M059J (cell line): Measurements from ENCODE around the gene PARD3B. TPM values are rescaled to one million over a fixed set of nuclear protein-coding genes. Genes with fewer than 3 reads are reported as not detected.

Experiments
- DNase-seq: peaks from one replicate; pipeline ENCODE4 v3.0.0-alpha.2; 2012; ENCODE audit warnings: low read depth
- total RNA-seq: library from RNA; depleted of rRNA; stranded (reverse); fragments of >200 nt; shearing (Covaris generic); gene quantifications from 2 replicates; pipeline ENCODE4 v1.2.3, GENCODE V29; 2014

PARD3B gene
- total RNA-seq, 1 experiment from 2014 or later, result 1.6 TPM

- no peak for DNase-seq
These were observed 2.2 kb upstream of the PARD3B start for GRCh38 chr2:204542982-204543608.

GRCh38 chr2:204545861-204546735, 823 bp downstream of the PARD3B start:
- DNase-seq, result no peak

DNA sequence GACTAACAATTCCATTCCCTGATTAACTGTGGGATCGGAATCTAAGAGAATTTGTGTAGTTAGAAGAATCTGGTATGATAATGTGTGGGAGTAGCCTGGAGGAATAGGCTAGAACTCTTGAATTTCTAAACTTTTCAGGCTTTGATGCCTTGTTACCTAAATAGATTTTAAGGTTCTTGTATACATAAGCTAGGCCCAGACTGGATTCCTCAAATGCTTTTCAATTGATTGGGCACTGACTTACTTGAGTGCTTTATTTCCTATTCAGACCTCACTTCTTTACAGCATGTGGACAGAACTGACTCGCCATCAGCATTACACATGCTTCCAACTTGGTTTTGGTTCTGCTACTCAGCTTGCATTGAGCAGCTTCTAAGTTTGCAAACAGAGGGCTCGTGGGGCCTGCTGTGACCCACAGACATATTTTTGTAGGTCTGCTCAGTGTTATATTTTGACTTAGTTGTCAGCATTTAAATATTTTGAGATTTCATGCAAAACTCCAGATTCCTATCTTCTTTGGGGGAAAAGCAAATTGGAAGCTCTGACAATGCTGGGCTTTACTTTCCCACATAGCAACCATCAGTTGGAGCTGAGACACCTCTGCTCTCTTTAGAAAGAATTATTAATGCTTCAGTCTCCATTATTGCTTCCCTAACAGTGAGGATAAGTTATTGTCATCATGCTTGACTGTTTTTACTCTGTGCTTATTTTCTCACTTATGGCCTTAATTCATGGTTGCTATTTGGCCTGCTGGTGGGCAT, 5.7 kb downstream of the PARD3B start:
- peak; percentile 63 for DNase-seq

DNA sequence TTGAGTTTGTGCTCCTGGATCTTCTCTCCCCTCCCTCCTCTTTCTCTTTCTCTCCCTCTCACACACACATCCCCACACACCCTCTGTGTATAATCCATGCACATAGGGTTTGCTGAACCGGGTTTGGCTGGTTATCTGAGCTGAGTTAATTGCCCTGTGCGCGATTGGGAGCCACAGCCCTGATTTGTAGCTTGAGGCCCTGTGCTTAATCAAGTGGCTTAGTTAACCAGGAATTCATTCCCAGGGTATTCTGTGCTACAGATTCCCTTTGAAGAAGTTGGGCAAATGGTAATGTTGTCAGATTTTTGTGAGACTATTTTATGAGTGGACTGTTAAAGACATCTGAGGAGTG, 6.2 kb downstream of the PARD3B start:
- DNase-seq, result peak; percentile 24

GRCh38 chr2:204557604-204558003, 12.3 kb downstream of the PARD3B start:
- no peak for DNase-seq

- DNase-seq, result peak; percentile 37
These were observed 14.1 kb downstream of the PARD3B start for GRCh38 chr2:204559358-204559757.

- DNase-seq, result no peak
These were observed 15.6 kb downstream of the PARD3B start for GRCh38 chr2:204560902-204561301.

GRCh38 chr2:204561771-204562170, 16.5 kb downstream of the PARD3B start:
- no peak for DNase-seq

GRCh38 chr2:204566439-204566838, 21.2 kb downstream of the PARD3B start:
- DNase-seq, result no peak

DNA sequence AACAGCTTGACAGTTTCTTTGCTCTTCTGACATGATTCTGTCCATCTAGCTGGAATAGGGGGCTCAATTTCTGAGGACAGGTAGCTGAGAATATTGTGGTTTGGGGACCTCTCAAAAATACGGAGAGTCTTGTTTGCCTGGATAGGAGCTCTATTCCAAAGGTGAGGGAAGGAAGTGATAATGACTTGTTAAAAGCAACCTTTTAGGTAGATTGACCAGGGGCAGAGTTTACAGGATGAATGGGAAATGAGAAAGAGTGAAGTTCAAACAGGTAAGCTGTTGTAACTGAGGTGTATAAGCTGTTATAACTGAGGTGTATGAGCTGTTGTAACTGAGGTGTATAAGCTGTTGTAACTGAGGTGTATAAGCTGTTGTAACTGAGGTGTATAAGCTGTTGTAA, 25.1 kb downstream of the PARD3B start:
- no peak for DNase-seq

DNA sequence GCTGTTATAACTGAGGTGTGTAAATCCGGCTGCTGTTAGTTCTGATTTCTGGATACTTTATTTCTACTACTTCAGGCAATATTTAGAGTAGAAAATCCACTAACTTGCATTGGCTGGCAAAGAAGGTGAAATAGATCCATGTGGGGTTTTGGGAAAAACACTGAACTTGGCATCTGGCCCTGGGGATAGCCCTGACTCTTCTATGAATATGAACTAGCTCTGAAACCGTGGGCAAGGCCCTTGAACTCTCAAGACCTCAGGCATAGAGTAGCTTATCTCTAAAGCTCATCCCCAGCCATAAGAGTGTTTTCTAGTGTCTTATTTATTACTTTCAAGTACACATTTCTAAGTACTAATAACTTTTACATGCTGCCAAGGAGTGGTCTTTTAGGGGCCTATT, 25.8 kb downstream of the PARD3B start:
- no peak for DNase-seq

DNA sequence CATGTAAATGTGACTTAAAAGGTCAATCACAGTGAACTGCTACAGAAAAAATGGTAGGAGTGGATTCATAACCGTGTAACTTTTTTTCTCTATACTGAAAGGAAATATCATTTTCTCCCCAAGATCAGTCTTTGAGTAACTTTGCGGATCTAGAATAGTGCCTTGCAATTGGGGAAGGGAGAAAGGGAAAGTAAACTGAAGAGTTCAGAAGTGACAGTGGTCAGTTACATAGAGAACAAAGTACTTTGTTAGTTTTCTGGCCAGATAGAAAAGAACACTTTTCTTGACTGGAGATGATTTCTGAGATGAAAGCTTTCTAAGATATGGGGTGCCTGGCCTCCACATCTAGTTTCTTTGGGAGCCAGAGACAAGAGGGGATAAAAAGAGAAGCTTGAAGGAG, 26.6 kb downstream of the PARD3B start:
- no peak for DNase-seq

DNA sequence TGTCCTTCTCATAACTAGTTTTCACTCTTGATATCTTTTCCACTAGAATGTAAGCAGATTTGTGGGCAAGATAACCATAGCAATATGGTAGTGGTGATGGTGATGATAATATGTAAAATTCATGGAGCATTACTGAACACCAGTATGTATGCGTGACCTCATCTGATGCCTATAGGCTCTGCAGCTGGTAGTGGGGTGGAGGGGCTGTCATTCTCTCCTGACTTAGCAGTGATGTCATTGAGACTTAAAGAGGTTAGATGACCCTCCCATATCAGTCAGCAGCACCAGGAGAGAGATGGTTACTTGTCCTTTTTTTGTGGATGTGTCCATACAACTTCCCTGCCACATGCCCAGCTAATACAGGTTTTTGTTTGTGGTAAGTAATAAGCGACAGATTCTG, 27.9 kb downstream of the PARD3B start:
- no peak for DNase-seq

- no peak for DNase-seq
These were observed 29.2 kb downstream of the PARD3B start for GRCh38 chr2:204574486-204574885.

- no peak for DNase-seq
These were observed 30.2 kb downstream of the PARD3B start for GRCh38 chr2:204575463-204575862.

DNA sequence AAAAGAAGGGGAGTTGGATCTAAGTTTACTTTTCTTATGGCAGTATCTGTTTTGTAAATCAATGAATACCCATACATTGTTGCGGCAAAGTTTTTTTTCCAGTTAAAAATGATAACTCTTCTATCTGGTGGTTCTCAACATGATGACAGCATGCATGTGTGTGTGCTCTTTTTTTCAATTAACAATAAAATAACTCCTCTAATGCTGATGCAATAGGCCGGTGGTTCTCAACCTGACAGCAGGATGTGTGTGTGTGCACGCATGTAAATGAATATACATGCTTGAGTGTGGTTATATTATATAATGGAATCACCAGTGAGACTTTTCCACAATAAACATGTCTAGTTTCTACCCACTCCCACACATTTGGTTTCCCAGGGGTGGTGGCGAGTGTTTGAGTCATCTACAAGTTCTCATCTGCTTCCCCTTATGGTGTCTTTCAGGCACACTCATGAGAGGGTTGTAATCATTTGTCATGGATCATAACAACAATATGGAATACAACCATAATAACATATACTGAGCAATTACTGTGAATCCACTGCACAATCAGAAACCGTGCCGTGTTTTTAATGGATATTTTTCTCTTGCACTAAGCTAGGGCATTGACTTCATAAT, 31.2 kb downstream of the PARD3B start:
- no peak for DNase-seq

DNA sequence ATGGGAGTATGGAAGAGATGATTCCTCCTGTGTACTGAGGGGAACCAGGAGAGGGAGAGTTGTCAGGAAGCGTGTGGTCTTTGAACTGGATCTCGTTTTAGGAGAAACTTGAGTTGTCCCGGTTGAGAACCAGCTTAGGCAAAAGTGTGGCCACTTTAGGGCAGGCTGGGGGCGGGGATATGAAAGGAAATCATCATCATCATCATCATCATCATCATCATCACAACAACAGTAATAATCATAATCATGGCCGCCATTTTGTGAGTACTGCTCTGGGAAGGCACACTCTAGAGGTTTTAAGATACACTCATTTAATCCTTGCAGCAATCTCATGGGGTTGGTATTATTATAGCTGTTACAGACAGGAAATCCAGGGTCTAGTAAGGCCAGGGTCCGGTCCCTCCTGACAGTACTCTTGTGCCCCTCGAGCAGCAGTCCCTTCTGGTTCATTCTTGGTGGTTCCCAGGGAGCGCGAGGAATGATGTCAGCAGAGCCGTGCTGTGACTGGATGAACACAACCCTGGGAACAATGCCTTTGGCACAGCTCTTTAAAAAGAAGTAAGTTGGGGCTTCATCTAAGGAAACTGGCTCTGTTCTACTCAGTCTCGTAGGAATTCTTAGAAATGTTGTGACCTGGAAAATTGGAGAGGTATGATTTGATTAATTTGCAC, 33.8 kb downstream of the PARD3B start:
- DNase-seq, result no peak

DNA sequence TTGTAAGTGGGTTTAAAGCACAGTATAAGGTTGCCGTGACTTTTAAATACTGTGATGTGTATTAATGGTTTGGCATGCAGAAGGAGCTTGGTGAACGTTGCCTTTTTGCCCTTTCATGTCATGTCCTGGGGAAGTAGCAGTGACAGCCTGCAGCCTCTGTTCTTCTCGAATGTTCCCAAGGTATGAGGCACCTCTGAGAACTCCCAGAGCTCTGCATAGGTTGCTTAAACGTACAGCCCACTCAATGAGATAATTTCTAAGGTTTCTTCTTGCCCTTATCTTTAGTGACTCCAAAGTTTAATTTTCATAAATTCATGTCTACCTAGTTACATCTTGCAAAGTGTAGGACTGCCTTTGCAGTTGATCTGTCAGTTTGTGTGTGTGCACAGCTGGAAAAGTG, 36.7 kb downstream of the PARD3B start:
- no peak for DNase-seq

GRCh38 chr2:204583773-204584172, 38.5 kb downstream of the PARD3B start:
- no peak for DNase-seq

DNA sequence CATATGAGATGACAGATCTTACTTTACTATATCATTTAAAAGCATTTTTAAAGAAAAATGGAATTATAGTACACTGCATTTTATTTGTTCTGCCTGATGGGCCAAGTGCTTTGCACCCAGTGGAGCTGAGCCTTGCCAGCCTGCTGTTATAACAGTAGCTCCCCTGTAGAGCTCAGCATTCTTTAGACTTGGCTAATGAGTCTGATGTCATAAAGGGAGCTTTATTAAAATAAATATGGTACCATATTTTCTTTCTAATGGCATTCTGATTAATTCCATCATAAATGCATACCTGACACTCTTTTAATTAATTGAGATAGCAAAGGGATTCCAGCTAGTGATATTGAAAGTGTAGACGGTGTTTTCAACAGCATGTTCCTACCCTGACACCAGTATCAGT, 40.7 kb downstream of the PARD3B start:
- no peak for DNase-seq

DNA sequence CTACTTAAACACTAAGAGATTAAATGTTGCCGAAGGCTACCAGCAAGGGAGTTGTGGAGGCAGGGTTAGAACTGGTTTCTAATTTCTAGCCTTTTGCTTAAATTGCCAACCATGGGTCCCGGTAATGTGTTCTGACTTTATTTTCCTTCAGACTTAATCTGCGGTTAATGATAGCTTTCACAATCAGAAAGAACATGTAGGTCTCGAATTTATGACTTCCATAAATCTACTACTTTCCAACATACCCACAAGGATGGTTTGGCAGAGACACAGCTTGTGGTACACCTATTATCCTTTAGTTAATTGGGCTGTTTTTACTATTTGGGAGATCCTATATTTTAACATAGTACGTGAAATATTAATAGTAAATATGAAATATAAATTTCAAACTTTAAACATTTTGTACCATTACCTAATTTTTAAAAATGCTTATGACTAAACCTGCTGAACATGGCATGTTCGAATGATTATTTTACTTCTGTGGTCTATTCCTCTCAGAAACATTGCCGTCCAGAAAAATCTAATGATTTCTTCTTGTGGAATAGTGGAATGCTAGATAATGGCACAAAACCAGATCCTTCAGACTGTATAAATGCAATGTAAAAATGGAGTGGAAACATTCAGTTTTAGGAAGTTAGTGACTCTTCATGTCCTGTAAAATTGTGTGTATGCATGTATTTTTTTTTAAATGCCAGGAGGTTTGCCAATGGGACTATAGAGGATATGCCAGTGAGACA, 41.3 kb downstream of the PARD3B start:
- DNase-seq, result no peak
